22Rv1 (cell line): ENCODE measurements around the gene CPXM2.

Experiments
- CTCF ChIP-seq: fragments of 450-650 bp; IDR thresholded peaks from 2 replicates; pipeline ENCODE4 v1.5.1; 2017; ENCODE audit warnings: mild to moderate bottlenecking
- ZFX ChIP-seq: fragments of 450-650 bp; IDR thresholded peaks from 2 replicates; pipeline ENCODE4 v1.6.1; 2017; ENCODE audit warnings: antibody characterized with exemption, borderline replicate concordance

GRCh38 chr10:123854498-123854897 is 37.1 kb downstream of the CPXM2 start:
- no peak for TF ChIP-seq CTCF
- TF ChIP-seq ZFX = no peak
